ENCODE measurements around the gene CYP39A1.

- no peak for TF ChIP-seq SREBF2 (IDR thresholded peaks at IDR 0.05)
- no peak for TF ChIP-seq RAD21 (conservative IDR thresholded peaks at IDR 0.05 in 1 of 2, IDR thresholded peaks at IDR 0.05 in 1 of 2)
- no peak for TF ChIP-seq ZNF302 (CRISPR knock-in tag; IDR thresholded peaks at IDR 0.05)
- no peak for TF ChIP-seq SMC3 (IDR thresholded peaks at IDR 0.05)
These were observed 3.2 kb upstream of the CYP39A1 start for GRCh38 chr6:46655803-46656202.

Measured in A549 (cell line).